SK-N-MC (cell line): ENCODE results near the gene SNHG17.
"Not testable (repeated sequence)": the region's sequence is repeated elsewhere in the genome, so short reads cannot be mapped to it uniquely, and the experiment has no call there.

Source experiments
- DNase-seq: peaks from one replicate; pipeline ENCODE4 v3.0.0-alpha.2; 2011; ENCODE audit warnings: low read depth, low spot score
- H3K27ac ChIP-seq: fragments of 200-600 bp; sonication (generic); 2 replicates; pipeline ENCODE4 v1.5.1; 2016; ENCODE audit warnings: mixed run types
- H3K36me3 ChIP-seq: fragments of 200-600 bp; sonication (generic); 2 replicates; pipeline ENCODE4 v1.6.1; 2017; ENCODE audit warnings: antibody characterized with exemption, low read length, mixed read lengths; ENCODE audit not compliant: insufficient read depth
- H3K4me3 ChIP-seq: fragments of 200-600 bp; sonication (generic); 2 replicates; pipeline ENCODE4 v1.5.1; 2016
- H3K9ac ChIP-seq: fragments of 200-600 bp; sonication (generic); 2 replicates; pipeline ENCODE4 v1.8.0; 2017; ENCODE audit warnings: mixed run types, mixed read lengths; ENCODE audit not compliant: insufficient read length
- H3K9me3 ChIP-seq: fragments of 200-600 bp; sonication (generic); 2 replicates; pipeline ENCODE4 v1.6.1; 2017; ENCODE audit warnings: low read depth, mild to moderate bottlenecking, antibody characterized with exemption, low read length, moderate library complexity, mixed read lengths
- EZH2 ChIP-seq: fragments of 200-600 bp; sonication (generic); IDR thresholded peaks from one replicate; pipeline ENCODE4 v1.6.1; 2017; ENCODE audit warnings: antibody characterized with exemption
- FOXP2 ChIP-seq: optimal IDR thresholded peaks from 2 replicates; pipeline ENCODE3; 2011; ENCODE audit warnings: mild to moderate bottlenecking, moderate library complexity; ENCODE audit not compliant: insufficient read depth; ENCODE audit errors: extremely low read length, control extremely low read depth
- POLR2AphosphoS5 ChIP-seq: IDR thresholded peaks from 2 replicates; pipeline ENCODE4 v1.6.1; 2012; ENCODE audit warnings: mild to moderate bottlenecking, low read depth, low read length, borderline replicate concordance

Gene SNHG17

GRCh38 chr20:38466171-38466570, 31.0 kb upstream of the SNHG17 start:
- Histone ChIP-seq H3K27ac (no peak overlapping the region), H3K36me3 (no peaks in the 10 kb centered on the region), H3K9ac (no peak overlapping the region), H3K4me3 (no peak overlapping the region), H3K9me3 (no peaks in the 10 kb centered on the region)
- no peak for DNase-seq
- TF ChIP-seq POLR2AphosphoS5 (no peak), EZH2 (no peak), FOXP2 (no peak)

- not testable (repeated sequence) for H3K9ac ChIP-seq, H3K4me3 ChIP-seq, H3K27ac ChIP-seq, H3K9me3 ChIP-seq, H3K36me3 ChIP-seq, DNase-seq
Measured at GRCh38 chr20:38461569-38461968, 26.4 kb upstream of the SNHG17 start.

- not testable (repeated sequence) for H3K9ac ChIP-seq, H3K27ac ChIP-seq, DNase-seq, H3K9me3 ChIP-seq, H3K4me3 ChIP-seq, H3K36me3 ChIP-seq
Measured at GRCh38 chr20:38461167-38461566, 26.0 kb upstream of the SNHG17 start.

- not testable (repeated sequence) for H3K27ac ChIP-seq, H3K9me3 ChIP-seq, H3K36me3 ChIP-seq, DNase-seq, H3K9ac ChIP-seq
- H3K4me3 ChIP-seq, result peak overlapping the region; percentile 19; the same call in 1 of the 2 replicates
Measured at GRCh38 chr20:38460631-38461030, 25.5 kb upstream of the SNHG17 start.

- no peaks in the 10 kb centered on the region for H3K9me3 ChIP-seq
- TF ChIP-seq FOXP2, result no peak
- H3K36me3 ChIP-seq, result no peaks in the 10 kb centered on the region
- peak overlapping the region; percentile 19; the same call in 1 of the 2 replicates for H3K4me3 ChIP-seq
- H3K27ac ChIP-seq, result no peak overlapping the region
- peak; percentile 89 for DNase-seq
- H3K9ac ChIP-seq, result no peak overlapping the region
Measured at GRCh38 chr20:38460040-38460623, 25.0 kb upstream of the SNHG17 start.

GRCh38 chr20:38458314-38458713, 23.2 kb upstream of the SNHG17 start:
- no peaks in the 10 kb centered on the region for H3K36me3 ChIP-seq
- H3K9me3 ChIP-seq, result no peaks in the 10 kb centered on the region
- TF ChIP-seq FOXP2 (no peak), POLR2AphosphoS5 (no peak), EZH2 (no peak)

GRCh38 chr20:38454556-38455473, 19.7 kb upstream of the SNHG17 start:
- Histone ChIP-seq H3K9me3 (no peaks in the 10 kb centered on the region), H3K9ac (no peak overlapping the region), H3K27ac (no peak overlapping the region), H3K36me3 (peaks cover 11% of the 10 kb centered on the region), H3K4me3 (no peak overlapping the region)
- DNase-seq, result no peak
- TF ChIP-seq POLR2AphosphoS5 (no peak), FOXP2 (no peak), EZH2 (no peak)

More at GRCh38 chr20:38458314-38458713, 23.2 kb upstream of the SNHG17 start:
- Histone ChIP-seq H3K27ac (no peak overlapping the region), H3K9ac (no peak overlapping the region), H3K4me3 (no peak overlapping the region)
- no peak for DNase-seq

- H3K27ac ChIP-seq, result no peak overlapping the region
- H3K4me3 ChIP-seq, result no peak overlapping the region
- H3K9ac ChIP-seq, result no peak overlapping the region
- TF ChIP-seq EZH2, result no peak
- TF ChIP-seq POLR2AphosphoS5, result no peak
- no peak for TF ChIP-seq FOXP2
- no peak for DNase-seq
- no peaks in the 10 kb centered on the region for H3K9me3 ChIP-seq
- H3K36me3 ChIP-seq, result peaks cover 16% of the 10 kb centered on the region
Measured at GRCh38 chr20:38453941-38454340, 18.8 kb upstream of the SNHG17 start.
